Upper lobe of left lung (tissue), 6 donors: ENCODE results near the gene IQSEC1. TPM values are rescaled to one million over a fixed set of nuclear protein-coding genes. Genes with fewer than 3 reads are reported as not detected.

ENCODE experiments used
- ATAC-seq, 2 donors: fragments of 200-7000 bp; cut with Tn5 transposase; one replicate each; pipeline ENCODE4 v1.9.1; 2022; ENCODE audit warnings: mild to moderate bottlenecking in 2 of 2, moderate library complexity in 2 of 2; ENCODE audit not compliant: low FRiP score in 2 of 2
- DNase-seq, 2 donors: peaks; one replicate each; pipeline ENCODE4 v3.0.0-alpha.2; 2019 to 2020
- H3K27ac ChIP-seq, 4 donors: fragments of 200-600 bp; sonication (generic); one replicate each; pipeline ENCODE4 v1.5.1; 2016 to 2019
- H3K27me3 ChIP-seq, 4 donors: fragments of 200-600 bp; sonication (generic); one replicate each; pipeline ENCODE4 v1.5.1; 2017 to 2019
- H3K36me3 ChIP-seq, 4 donors: fragments of 200-600 bp; sonication (generic); one replicate each; pipeline ENCODE4 v1.5.1; 2016 to 2019
- H3K4me1 ChIP-seq, 4 donors: fragments of 200-600 bp; sonication (generic); one replicate each; pipeline ENCODE4 v1.5.1; 2018 to 2019
- H3K4me3 ChIP-seq, 4 donors: fragments of 200-600 bp; sonication (generic); one replicate each; pipeline ENCODE4 v1.5.1; 2017 to 2019; ENCODE audit warnings: mild to moderate bottlenecking in 2 of 4, moderate library complexity in 1 of 4
- H3K9me3 ChIP-seq, 4 donors: fragments of 200-600 bp; sonication (generic); one replicate each; pipeline ENCODE4 v1.5.1; 2018 to 2019
- EP300 ChIP-seq, 4 donors: sonication (generic); formaldehyde crosslinking; IDR thresholded peaks; one replicate each; pipeline ENCODE4 v1.5.1; 2017; ENCODE audit warnings: antibody characterized with exemption in 4 of 4, control low read depth in 2 of 4
- POLR2A ChIP-seq, 4 donors: fragments of 450-650 bp; IDR thresholded peaks; one replicate each; pipeline ENCODE4 v1.5.1; 2016 to 2017; ENCODE audit warnings: antibody characterized with exemption in 4 of 4, mild to moderate bottlenecking in 2 of 4
- POLR2AphosphoS5 ChIP-seq, 2 donors: sonication (generic); formaldehyde crosslinking; IDR thresholded peaks; one replicate each; pipeline ENCODE4 v1.5.1; 2017; ENCODE audit warnings: antibody characterized with exemption in 2 of 2
- WGBS, 2 donors: methylation state at CpG; one replicate each; pipeline ENCODE4 v1.1.5; 2017 to 2018; 5-methylcytosine and 5-hydroxymethylcytosine counted together
- total RNA-seq, 6 donors: library from RNA; depleted of rRNA in 4 of 6; stranded (reverse); fragments of >200 nt in 4 of 6; gene quantifications; one replicate each; pipeline versions ENCODE4 v1.1.0 to v1.2.1, GENCODE V29; 2016 to 2021
- TF ChIP-seq, protein P1 (sequence below), 6 experiments: fragments of 450-650 bp in 4 of 6; fragments of 200-600 bp in 2 of 6; sonication (generic) in 2 of 6; IDR thresholded peaks; one replicate each; pipeline ENCODE4 v1.5.1; 2016 to 2019; ENCODE audit warnings: antibody characterized with exemption in 6 of 6
- donor health status: DM: no; HTN: no; CAD: no; lungs with moderate emphysema.
- donor health status: DM: no; HTN: yes; CAD: no; lungs with severe emphysema.

Gene IQSEC1
- total RNA-seq, 6 donors from 2014 or later: 51.1 to 105 (median 81.0) TPM

DNA sequence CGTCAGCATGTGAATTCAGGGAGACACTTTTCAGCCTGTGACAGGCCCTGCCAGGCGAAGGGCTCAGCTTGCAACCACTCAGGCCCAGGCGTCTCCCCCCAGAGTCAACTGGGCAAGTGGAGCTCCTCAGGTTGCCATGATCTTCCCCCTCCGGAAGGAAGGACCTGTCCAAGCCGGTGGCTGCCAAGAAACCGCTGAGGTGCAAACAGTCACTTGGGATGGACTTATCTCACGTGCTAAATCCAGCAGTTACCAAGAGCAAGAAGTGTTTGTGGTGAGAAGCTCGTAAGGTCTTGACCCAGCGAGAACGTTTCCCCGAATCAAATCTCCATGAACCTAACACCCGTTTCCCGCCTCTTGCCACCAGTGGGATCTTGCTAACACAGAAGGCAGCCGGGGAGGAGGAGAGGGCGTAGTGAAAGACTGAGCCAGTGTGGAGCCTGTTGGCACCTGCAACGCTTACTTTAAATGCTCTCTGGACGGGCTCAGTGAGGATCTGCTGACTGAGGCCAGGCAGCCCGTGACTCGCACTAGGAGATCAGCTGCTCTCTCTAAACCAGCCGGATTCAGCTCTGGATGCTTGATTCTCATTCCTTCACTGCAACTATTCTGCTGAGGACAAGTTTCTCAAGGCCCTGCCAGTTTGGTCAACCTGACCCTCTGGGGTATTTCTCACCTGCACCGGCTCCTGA lies 39.0 kb downstream of the IQSEC1 start:
- Histone ChIP-seq H3K4me1 (no peaks in the 10 kb centered on the region), H3K27me3 (no peaks in the 10 kb centered on the region), H3K9me3 (no peaks in the 10 kb centered on the region), H3K36me3 (no peaks in the 10 kb centered on the region), H3K4me3 (no peak overlapping the region), H3K27ac (no peak overlapping the region)
- WGBS, 2 donors: 87 to 91% methylated on average over 19 to 21 of the region's 21 CpGs
- TF ChIP-seq POLR2A (IDR thresholded peaks at IDR 0.05) (no peak), POLR2AphosphoS5 (IDR thresholded peaks at IDR 0.05) (no peak)
- TF ChIP-seq, protein P1, sequence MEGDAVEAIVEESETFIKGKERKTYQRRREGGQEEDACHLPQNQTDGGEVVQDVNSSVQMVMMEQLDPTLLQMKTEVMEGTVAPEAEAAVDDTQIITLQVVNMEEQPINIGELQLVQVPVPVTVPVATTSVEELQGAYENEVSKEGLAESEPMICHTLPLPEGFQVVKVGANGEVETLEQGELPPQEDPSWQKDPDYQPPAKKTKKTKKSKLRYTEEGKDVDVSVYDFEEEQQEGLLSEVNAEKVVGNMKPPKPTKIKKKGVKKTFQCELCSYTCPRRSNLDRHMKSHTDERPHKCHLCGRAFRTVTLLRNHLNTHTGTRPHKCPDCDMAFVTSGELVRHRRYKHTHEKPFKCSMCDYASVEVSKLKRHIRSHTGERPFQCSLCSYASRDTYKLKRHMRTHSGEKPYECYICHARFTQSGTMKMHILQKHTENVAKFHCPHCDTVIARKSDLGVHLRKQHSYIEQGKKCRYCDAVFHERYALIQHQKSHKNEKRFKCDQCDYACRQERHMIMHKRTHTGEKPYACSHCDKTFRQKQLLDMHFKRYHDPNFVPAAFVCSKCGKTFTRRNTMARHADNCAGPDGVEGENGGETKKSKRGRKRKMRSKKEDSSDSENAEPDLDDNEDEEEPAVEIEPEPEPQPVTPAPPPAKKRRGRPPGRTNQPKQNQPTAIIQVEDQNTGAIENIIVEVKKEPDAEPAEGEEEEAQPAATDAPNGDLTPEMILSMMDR (IDR thresholded peaks at IDR 0.05): no peak
- DNase-seq (no peak), ATAC-seq (no peak)

- Histone ChIP-seq H3K27me3 (no peaks in the 10 kb centered on the region), H3K9me3 (no peaks in the 10 kb centered on the region), H3K4me3 (no peak overlapping the region), H3K36me3 (no peaks in the 10 kb centered on the region), H3K4me1 (no peaks in the 10 kb centered on the region), H3K27ac (no peak overlapping the region)
- WGBS, 2 donors: 94% methylated on average over 13 of the region's 13 CpGs
- TF ChIP-seq, protein P1 (IDR thresholded peaks at IDR 0.05): no peak
- TF ChIP-seq EP300 (IDR thresholded peaks at IDR 0.05): no peak
- no peak for TF ChIP-seq POLR2A (IDR thresholded peaks at IDR 0.05)
- TF ChIP-seq POLR2AphosphoS5 (IDR thresholded peaks at IDR 0.05): no peak
- no peak for DNase-seq
- no peak for ATAC-seq
Observed at GRCh38 chr3:13032206-13032605, 41.0 kb downstream of the IQSEC1 start.

GRCh38 chr3:13031621-13032020 lies 41.6 kb downstream of the IQSEC1 start:
- Histone ChIP-seq H3K27me3 (no peaks in the 10 kb centered on the region), H3K9me3 (no peaks in the 10 kb centered on the region), H3K27ac (no peak overlapping the region), H3K4me1 (no peaks in the 10 kb centered on the region), H3K4me3 (no peak overlapping the region), H3K36me3 (no peaks in the 10 kb centered on the region)
- TF ChIP-seq POLR2AphosphoS5 (IDR thresholded peaks at IDR 0.05) (no peak), POLR2A (IDR thresholded peaks at IDR 0.05) (no peak), EP300 (IDR thresholded peaks at IDR 0.05) (no peak)
- TF ChIP-seq, protein P1 (IDR thresholded peaks at IDR 0.05): no peak
- ATAC-seq (no peak), DNase-seq (no peak)
- WGBS, 2 donors: 74 to 84% methylated on average over 7 of the region's 7 CpGs

DNA sequence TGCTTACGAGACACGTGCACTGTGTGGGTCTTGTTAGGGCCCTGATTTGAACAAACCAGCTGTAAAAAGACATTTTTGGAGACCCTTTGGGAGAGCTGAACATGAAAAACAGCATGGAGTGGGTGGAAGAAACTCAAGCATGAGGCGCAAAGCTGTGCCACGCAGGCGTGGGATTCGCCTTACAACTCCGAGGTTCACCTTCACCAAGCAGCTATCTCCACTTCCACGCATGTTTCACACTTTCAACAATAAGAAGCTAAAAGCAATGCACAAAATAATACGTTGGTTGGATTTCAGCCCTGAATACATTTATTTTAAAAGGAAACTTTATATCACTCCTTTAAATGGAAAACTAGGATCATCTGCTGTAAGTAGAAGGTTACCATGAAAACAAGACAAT lies 42.5 kb downstream of the IQSEC1 start:
- Histone ChIP-seq H3K27ac (no peak overlapping the region), H3K9me3 (no peaks in the 10 kb centered on the region), H3K27me3 (no peaks in the 10 kb centered on the region), H3K4me1 (no peaks in the 10 kb centered on the region), H3K36me3 (no peaks in the 10 kb centered on the region), H3K4me3 (no peak overlapping the region)
- TF ChIP-seq POLR2AphosphoS5 (IDR thresholded peaks at IDR 0.05): no peak
- TF ChIP-seq POLR2A (IDR thresholded peaks at IDR 0.05): no peak
- no peak for TF ChIP-seq EP300 (IDR thresholded peaks at IDR 0.05)
- TF ChIP-seq, protein P1 (IDR thresholded peaks at IDR 0.05): no peak
- 94 to 96% methylated on average over 9 of the region's 9 CpGs for WGBS, 2 donors
- no peak for DNase-seq
- no peak for ATAC-seq
